Activated T-helper 9 cell treated with anti-CD3 and anti-CD28 coated beads, Interleukin-2, amount 50 U/mL, for 16 hours (primary cell): ENCODE results near the gene NOC2L.
"Not testable (repeated sequence)": the region's sequence is repeated elsewhere in the genome, so short reads cannot be mapped to it uniquely, and the experiment has no call there.

Experiments
- DNase-seq: peaks from one replicate; pipeline ENCODE4 v3.0.0-alpha.2; 2020; ENCODE audit warnings: low read depth

NOC2L gene

GRCh38 chr1:962381-963300, 3.6 kb upstream of the NOC2L start:
- no peak for DNase-seq

GRCh38 chr1:961132-961669, 2.1 kb upstream of the NOC2L start:
- no peak for DNase-seq

GRCh38 chr1:960363-961131, 1.5 kb upstream of the NOC2L start, which contains the start of gene KLHL17:
TSS of gene KLHL17 (plus strand) at chr1:960584. CDS start at chr1:960694, 110 bp downstream.
- DNase-seq, result peak; percentile 72

GRCh38 chr1:959731-960362, 791 bp upstream of the NOC2L start:
- DNase-seq, result no peak

GRCh38 chr1:956636-957035, 2.4 kb downstream of the NOC2L start:
- no peak for DNase-seq

GRCh38 chr1:955474-955873, 3.6 kb downstream of the NOC2L start:
- DNase-seq, result no peak

GRCh38 chr1:954927-955326, 4.1 kb downstream of the NOC2L start:
- DNase-seq, result no peak

GRCh38 chr1:953524-954320, 5.3 kb downstream of the NOC2L start:
- no peak for DNase-seq

- no peak for DNase-seq
Observed at GRCh38 chr1:952603-953002, 6.5 kb downstream of the NOC2L start.

- DNase-seq, result no peak
Observed at GRCh38 chr1:952201-952600, 6.9 kb downstream of the NOC2L start.

- DNase-seq, result no peak
Observed at GRCh38 chr1:951364-951763, 7.7 kb downstream of the NOC2L start.

- no peak for DNase-seq
Observed at GRCh38 chr1:950881-951280, 8.2 kb downstream of the NOC2L start.

- no peak for DNase-seq
Observed at GRCh38 chr1:950268-950667, 8.8 kb downstream of the NOC2L start.

GRCh38 chr1:947958-948357, 11.1 kb downstream of the NOC2L start:
- no peak for DNase-seq

- DNase-seq, result not testable (repeated sequence)
Observed at GRCh38 chr1:946811-947210, 12.2 kb downstream of the NOC2L start.

GRCh38 chr1:945688-946556, 13.1 kb downstream of the NOC2L start:
- DNase-seq, result no peak

- DNase-seq, result no peak
Observed at GRCh38 chr1:944341-945325, 14.4 kb downstream of the NOC2L start.

- DNase-seq, result no peak
Observed at GRCh38 chr1:943545-944340, 15.3 kb downstream of the NOC2L start.
